22Rv1 (cell line): ENCODE measurements around the gene SERTM2.

ENCODE experiments used
- ZFX ChIP-seq: fragments of 450-650 bp; IDR thresholded peaks from 2 replicates; pipeline ENCODE4 v1.6.1; 2017; ENCODE audit warnings: antibody characterized with exemption, borderline replicate concordance
- TF ChIP-seq, protein P1 (sequence below): fragments of 450-650 bp; IDR thresholded peaks from 2 replicates; pipeline ENCODE4 v1.5.1; 2017; ENCODE audit warnings: mild to moderate bottlenecking

DNA sequence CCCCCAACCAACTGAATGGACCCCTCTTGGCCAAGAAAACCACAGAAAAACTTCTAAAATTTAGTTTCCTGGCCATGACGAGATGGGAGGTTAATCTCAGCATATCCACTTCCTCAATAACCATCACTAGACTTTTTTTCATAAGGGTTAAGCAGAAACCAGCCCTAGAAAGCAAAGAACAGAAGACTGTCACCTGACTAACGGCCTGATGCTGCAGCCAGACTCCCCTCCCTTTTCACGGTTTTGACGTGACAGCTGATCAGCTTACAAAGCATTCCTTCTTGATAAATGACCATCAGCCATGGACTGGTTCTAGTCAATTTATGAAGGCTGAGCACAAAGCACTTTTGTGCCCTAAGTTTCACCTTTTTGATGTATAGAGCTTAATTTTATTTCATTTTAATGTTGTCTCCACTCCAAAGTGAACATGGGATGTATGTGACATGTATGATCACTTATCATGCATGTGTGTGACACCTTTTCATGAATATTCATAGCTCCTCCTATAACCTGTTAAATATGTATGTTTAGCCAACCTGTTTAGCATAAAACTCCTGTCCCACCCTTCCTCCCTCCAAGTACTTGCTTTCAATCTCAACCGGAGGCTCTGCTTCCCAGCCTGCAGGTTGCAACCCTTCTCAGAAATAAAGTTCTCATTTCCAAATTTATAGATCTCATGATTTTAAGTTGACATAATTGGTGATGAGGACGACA, 56.3 kb downstream of the SERTM2 start:
- TF ChIP-seq, protein P1, sequence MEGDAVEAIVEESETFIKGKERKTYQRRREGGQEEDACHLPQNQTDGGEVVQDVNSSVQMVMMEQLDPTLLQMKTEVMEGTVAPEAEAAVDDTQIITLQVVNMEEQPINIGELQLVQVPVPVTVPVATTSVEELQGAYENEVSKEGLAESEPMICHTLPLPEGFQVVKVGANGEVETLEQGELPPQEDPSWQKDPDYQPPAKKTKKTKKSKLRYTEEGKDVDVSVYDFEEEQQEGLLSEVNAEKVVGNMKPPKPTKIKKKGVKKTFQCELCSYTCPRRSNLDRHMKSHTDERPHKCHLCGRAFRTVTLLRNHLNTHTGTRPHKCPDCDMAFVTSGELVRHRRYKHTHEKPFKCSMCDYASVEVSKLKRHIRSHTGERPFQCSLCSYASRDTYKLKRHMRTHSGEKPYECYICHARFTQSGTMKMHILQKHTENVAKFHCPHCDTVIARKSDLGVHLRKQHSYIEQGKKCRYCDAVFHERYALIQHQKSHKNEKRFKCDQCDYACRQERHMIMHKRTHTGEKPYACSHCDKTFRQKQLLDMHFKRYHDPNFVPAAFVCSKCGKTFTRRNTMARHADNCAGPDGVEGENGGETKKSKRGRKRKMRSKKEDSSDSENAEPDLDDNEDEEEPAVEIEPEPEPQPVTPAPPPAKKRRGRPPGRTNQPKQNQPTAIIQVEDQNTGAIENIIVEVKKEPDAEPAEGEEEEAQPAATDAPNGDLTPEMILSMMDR = no peak
- no peak for TF ChIP-seq ZFX
